ENCODE results near the gene AK8.

The AK8 gene

GRCh38 chr9:132898051-132898450 lies 20.0 kb upstream of the AK8 start:
- Histone ChIP-seq H3K18ac (ENCODE audit: low read length) (no peak overlapping the region), H4K91ac (ENCODE audit: low read depth, low read length) (no peak overlapping the region), H3K4me1 (ENCODE audit: control insufficient read depth in 1 of 2, insufficient read depth in 2 of 2, low read length in 2 of 2) (peaks cover 0 to 2% of the 10 kb centered on the region in 2 experiments), H2AK5ac (ENCODE audit: low read length) (no peak overlapping the region), H4K12ac (ENCODE audit: low read depth, low read length) (no peak overlapping the region), H4K8ac (ENCODE audit: low read depth, low read length) (no peak overlapping the region), H3K4me2 (ENCODE audit: low read length) (no peak overlapping the region), H3K4me3 (ENCODE audit: low read depth, low read length) (no peak overlapping the region), H3K27ac (ENCODE audit: low read depth, low read length) (no peak overlapping the region), H3K27me3 (ENCODE audit: insufficient read depth, low read length) (no peaks in the 10 kb centered on the region), H2BK120ac (ENCODE audit: insufficient read depth, low read length, poor library complexity) (no peak overlapping the region), H2BK5ac (ENCODE audit: low read depth, low read length, poor library complexity) (no peak overlapping the region), H2AFZ (ENCODE audit: insufficient read depth, low read length, poor library complexity) (no peak overlapping the region), H3K23ac (ENCODE audit: low read length) (peak overlapping the region; percentile 41), H3K79me2 (ENCODE audit: control insufficient read depth, insufficient read depth, low read length, poor library complexity) (no peaks in the 10 kb centered on the region), H2BK12ac (ENCODE audit: low read length) (no peak overlapping the region), H3K4ac (ENCODE audit: low read depth, low read length) (no peak overlapping the region), H3K14ac (ENCODE audit: low read length) (no peak overlapping the region), H3K9ac (ENCODE audit: low read length) (no peak overlapping the region), H3K9me3 (ENCODE audit: insufficient read depth, low read depth, low read length) (no peaks in the 10 kb centered on the region), H3K36me3 (ENCODE audit: control insufficient read depth in 1 of 2, insufficient read depth in 2 of 2, low read length in 2 of 2) (peaks cover 42 to 62% of the 10 kb centered on the region in 2 experiments), H3K79me1 (ENCODE audit: low read length) (no peaks in the 10 kb centered on the region)
- WGBS (ENCODE audit: extremely low coverage, insufficient coverage, insufficient read length) = no CpG with 5 or more reads among the region's 7 CpGs
- DNase-seq = no peak

GRCh38 chr9:132896906-132897305 lies 18.8 kb upstream of the AK8 start:
- Histone ChIP-seq H2AFZ (ENCODE audit: insufficient read depth, low read length, poor library complexity) (no peak overlapping the region), H2BK12ac (ENCODE audit: low read length) (no peak overlapping the region), H3K18ac (ENCODE audit: low read length) (no peak overlapping the region), H3K27me3 (ENCODE audit: insufficient read depth, low read length) (no peaks in the 10 kb centered on the region), H2BK120ac (ENCODE audit: insufficient read depth, low read length, poor library complexity) (no peak overlapping the region), H3K4me3 (ENCODE audit: low read depth, low read length) (no peak overlapping the region), H3K4me2 (ENCODE audit: low read length) (no peak overlapping the region), H2BK5ac (ENCODE audit: low read depth, low read length, poor library complexity) (no peak overlapping the region), H3K27ac (ENCODE audit: low read depth, low read length) (no peak overlapping the region), H3K79me1 (ENCODE audit: low read length) (no peaks in the 10 kb centered on the region), H3K14ac (ENCODE audit: low read length) (no peak overlapping the region), H3K4me1 (ENCODE audit: control insufficient read depth in 1 of 2, insufficient read depth in 2 of 2, low read length in 2 of 2) (peaks cover 0 to 2% of the 10 kb centered on the region in 2 experiments), H4K91ac (ENCODE audit: low read depth, low read length) (no peak overlapping the region), H3K23ac (ENCODE audit: low read length) (no peak overlapping the region), H4K8ac (ENCODE audit: low read depth, low read length) (no peak overlapping the region), H3K36me3 (ENCODE audit: control insufficient read depth in 1 of 2, insufficient read depth in 2 of 2, low read length in 2 of 2) (peaks cover 40 to 64% of the 10 kb centered on the region in 2 experiments), H3K9ac (ENCODE audit: low read length) (no peak overlapping the region), H3K79me2 (ENCODE audit: control insufficient read depth, insufficient read depth, low read length, poor library complexity) (no peaks in the 10 kb centered on the region), H3K9me3 (ENCODE audit: insufficient read depth, low read depth, low read length) (no peaks in the 10 kb centered on the region), H4K12ac (ENCODE audit: low read depth, low read length) (no peak overlapping the region), H2AK5ac (ENCODE audit: low read length) (no peak overlapping the region), H3K4ac (ENCODE audit: low read depth, low read length) (no peak overlapping the region)
- WGBS (ENCODE audit: extremely low coverage, insufficient coverage, insufficient read length) = no CpG with 5 or more reads among the region's 6 CpGs
- DNase-seq = no peak

- Histone ChIP-seq H3K27me3 (ENCODE audit: insufficient read depth, low read length) (no peaks in the 10 kb centered on the region), H3K4ac (ENCODE audit: low read depth, low read length) (no peak overlapping the region), H3K9ac (ENCODE audit: low read length) (no peak overlapping the region), H3K79me1 (ENCODE audit: low read length) (no peaks in the 10 kb centered on the region), H3K4me1 (ENCODE audit: control insufficient read depth in 1 of 2, insufficient read depth in 2 of 2, low read length in 2 of 2) (peaks cover 0 to 2% of the 10 kb centered on the region in 2 experiments), H4K12ac (ENCODE audit: low read depth, low read length) (no peak overlapping the region), H2BK12ac (ENCODE audit: low read length) (no peak overlapping the region), H4K8ac (ENCODE audit: low read depth, low read length) (no peak overlapping the region), H3K14ac (ENCODE audit: low read length) (no peak overlapping the region), H3K4me2 (ENCODE audit: low read length) (no peak overlapping the region), H2BK120ac (ENCODE audit: insufficient read depth, low read length, poor library complexity) (no peak overlapping the region), H3K18ac (ENCODE audit: low read length) (no peak overlapping the region), H4K91ac (ENCODE audit: low read depth, low read length) (no peak overlapping the region), H3K23ac (ENCODE audit: low read length) (no peak overlapping the region), H3K27ac (ENCODE audit: low read depth, low read length) (no peak overlapping the region), H3K36me3 (ENCODE audit: control insufficient read depth in 1 of 2, insufficient read depth in 2 of 2, low read length in 2 of 2) (peaks cover 37 to 61% of the 10 kb centered on the region in 2 experiments), H2BK5ac (ENCODE audit: low read depth, low read length, poor library complexity) (no peak overlapping the region), H3K9me3 (ENCODE audit: insufficient read depth, low read depth, low read length) (no peaks in the 10 kb centered on the region), H2AFZ (ENCODE audit: insufficient read depth, low read length, poor library complexity) (no peak overlapping the region), H2AK5ac (ENCODE audit: low read length) (no peak overlapping the region), H3K4me3 (ENCODE audit: low read depth, low read length) (peak overlapping the region; percentile 16), H3K79me2 (ENCODE audit: control insufficient read depth, insufficient read depth, low read length, poor library complexity) (no peaks in the 10 kb centered on the region)
- no peak for DNase-seq
- WGBS (ENCODE audit: extremely low coverage, insufficient coverage, insufficient read length) = no CpG with 5 or more reads among the region's 13 CpGs
Observed at GRCh38 chr9:132896264-132896663, 18.2 kb upstream of the AK8 start.

GRCh38 chr9:132894862-132895835 lies 17.1 kb upstream of the AK8 start:
- H3K36me3 ChIP-seq (ENCODE audit: control insufficient read depth in 1 of 2, insufficient read depth in 2 of 2, low read length in 2 of 2) = peaks cover 31 to 49% of the 10 kb centered on the region in 2 experiments
- H3K14ac ChIP-seq (ENCODE audit: low read length) = no peak overlapping the region
- no peak overlapping the region for H2BK12ac ChIP-seq (ENCODE audit: low read length)
- H3K27ac ChIP-seq (ENCODE audit: low read depth, low read length) = no peak overlapping the region
- no peaks in the 10 kb centered on the region for H3K27me3 ChIP-seq (ENCODE audit: insufficient read depth, low read length)
- H3K18ac ChIP-seq (ENCODE audit: low read length) = no peak overlapping the region
- no peak overlapping the region for H4K8ac ChIP-seq (ENCODE audit: low read depth, low read length)
- no peaks in the 10 kb centered on the region for H3K79me2 ChIP-seq (ENCODE audit: control insufficient read depth, insufficient read depth, low read length, poor library complexity)
- no peak overlapping the region for H3K4ac ChIP-seq (ENCODE audit: low read depth, low read length)
- peak in 1 of 2 donors; percentile 36 for DNase-seq
- H3K4me2 ChIP-seq (ENCODE audit: low read length) = no peak overlapping the region
- no peak overlapping the region for H2BK120ac ChIP-seq (ENCODE audit: insufficient read depth, low read length, poor library complexity)
- no CpG with 5 or more reads among the region's 9 CpGs for WGBS (ENCODE audit: extremely low coverage, insufficient coverage, insufficient read length)
- H2AFZ ChIP-seq (ENCODE audit: insufficient read depth, low read length, poor library complexity) = no peak overlapping the region
- H3K4me3 ChIP-seq (ENCODE audit: low read depth, low read length) = no peak overlapping the region
- no peak overlapping the region for H2AK5ac ChIP-seq (ENCODE audit: low read length)
- no peak overlapping the region for H3K23ac ChIP-seq (ENCODE audit: low read length)
- no peak overlapping the region for H4K12ac ChIP-seq (ENCODE audit: low read depth, low read length)
- H3K9ac ChIP-seq (ENCODE audit: low read length) = no peak overlapping the region
- no peak overlapping the region for H4K91ac ChIP-seq (ENCODE audit: low read depth, low read length)
- H3K4me1 ChIP-seq (ENCODE audit: control insufficient read depth in 1 of 2, insufficient read depth in 2 of 2, low read length in 2 of 2) = peaks cover 0 to 2% of the 10 kb centered on the region in 2 experiments
- no peaks in the 10 kb centered on the region for H3K9me3 ChIP-seq (ENCODE audit: insufficient read depth, low read depth, low read length)
- H3K79me1 ChIP-seq (ENCODE audit: low read length) = no peaks in the 10 kb centered on the region
- H2BK5ac ChIP-seq (ENCODE audit: low read depth, low read length, poor library complexity) = no peak overlapping the region
